Kidney capillary endothelial cell (primary cell): Measurements from ENCODE around the gene CCDC33.

ENCODE experiments used
- DNase-seq: peaks from one replicate; pipeline ENCODE4 v3.0.0-alpha.2; 2018; ENCODE audit warnings: low spot score

The CCDC33 gene

GRCh38 chr15:74314795-74315438 lies 78.8 kb downstream of the CCDC33 start:
- DNase-seq, result no peak

GRCh38 chr15:74315626-74316025 lies 79.5 kb downstream of the CCDC33 start:
- DNase-seq, result no peak

DNA sequence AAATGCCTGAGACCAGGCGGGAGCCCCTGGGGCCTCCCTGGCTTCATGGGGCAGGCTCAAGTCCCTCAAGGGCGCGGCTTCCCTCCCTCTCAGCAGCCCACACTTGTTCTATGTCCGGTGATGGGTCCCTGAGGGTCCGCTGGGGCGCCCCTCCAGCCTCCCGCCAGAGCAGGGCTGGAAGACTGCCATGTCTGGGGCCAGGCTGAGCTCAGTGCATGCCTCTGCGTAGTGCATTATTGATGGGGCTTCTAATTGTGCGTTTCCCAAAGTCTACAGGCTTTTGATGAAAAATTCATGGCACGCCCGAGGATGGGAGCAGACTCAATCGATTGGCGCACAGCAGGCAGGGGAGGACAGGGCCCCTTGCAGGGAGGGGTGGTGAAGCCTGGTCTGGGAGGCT lies 80.0 kb downstream of the CCDC33 start:
- no peak for DNase-seq

GRCh38 chr15:74317820-74318375 lies 81.8 kb downstream of the CCDC33 start:
- DNase-seq, result peak; percentile 72

DNA sequence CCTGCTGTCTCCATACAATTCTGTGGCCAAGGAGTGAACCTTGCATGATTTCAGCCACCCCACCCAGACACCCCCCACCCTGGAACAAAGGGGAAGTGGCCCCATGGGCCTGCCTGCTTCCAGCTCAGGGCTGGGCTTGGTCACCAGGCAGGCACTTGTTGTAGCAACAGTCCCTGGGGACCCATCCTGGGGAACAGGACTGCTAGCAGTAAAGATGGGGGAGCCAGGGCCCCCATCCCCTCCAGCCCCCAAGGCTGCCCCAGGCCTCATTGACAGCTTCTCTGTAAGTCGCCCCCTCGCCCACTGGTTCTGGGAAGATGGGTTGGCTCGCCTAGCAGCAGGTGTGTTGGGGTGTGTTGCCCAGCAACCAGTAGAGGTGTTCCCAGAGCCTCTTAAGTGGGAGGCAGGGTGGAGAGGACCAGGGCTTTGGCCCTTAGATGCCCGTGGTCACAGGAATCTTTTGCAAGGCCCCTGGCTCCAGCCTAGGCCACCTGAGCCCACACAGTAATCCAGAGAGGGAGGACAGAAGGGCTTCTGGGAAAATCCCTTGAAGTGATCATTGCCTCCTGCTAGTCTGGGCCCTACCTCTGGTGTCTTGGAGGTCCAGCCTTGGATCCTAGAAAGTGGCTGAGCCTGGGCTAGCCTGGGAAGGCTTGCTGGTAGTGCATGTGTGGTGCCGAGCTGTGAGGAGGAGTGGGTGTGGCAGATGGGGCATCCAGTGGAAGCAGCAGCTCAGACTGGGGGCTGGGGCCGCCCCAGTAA lies 82.4 kb downstream of the CCDC33 start:
- DNase-seq, result no peak

GRCh38 chr15:74319138-74319460 lies 83.0 kb downstream of the CCDC33 start:
- no peak for DNase-seq

DNA sequence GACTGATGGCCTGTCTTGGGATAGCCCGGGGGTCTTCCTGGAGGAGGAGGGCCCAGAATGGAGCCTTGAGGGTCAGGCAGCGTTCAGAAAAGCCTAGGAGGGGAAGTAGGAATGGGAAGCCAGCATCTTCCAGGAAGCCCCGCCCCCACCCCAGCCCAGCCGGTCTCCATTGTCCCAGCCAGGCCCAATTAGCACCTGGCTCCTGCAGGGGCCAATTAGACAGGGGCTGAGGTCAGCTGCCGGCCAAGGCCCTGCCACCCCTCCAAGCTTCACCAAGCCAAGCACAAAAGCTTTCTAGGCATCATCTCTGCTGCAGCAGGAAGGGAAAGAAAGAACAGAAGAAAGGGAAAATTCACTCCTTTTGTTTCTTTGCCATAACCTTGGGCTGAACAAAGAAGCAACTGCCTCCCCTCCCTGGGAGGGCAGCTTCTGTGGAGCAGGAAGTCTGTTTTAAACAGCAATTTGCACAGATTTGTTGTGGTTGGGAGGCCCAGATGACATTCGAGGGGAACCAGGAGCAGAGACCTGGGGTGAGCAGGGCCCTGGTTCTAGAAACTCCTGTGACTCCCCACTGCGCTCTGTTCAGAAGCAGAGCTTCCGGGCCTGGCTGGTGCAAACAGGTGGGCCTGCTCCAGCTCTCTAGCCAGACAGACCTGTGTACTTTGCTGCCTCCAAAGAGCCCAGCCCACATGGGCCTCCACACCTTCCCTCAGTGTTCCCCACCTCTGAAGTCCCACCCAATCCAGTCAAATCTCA lies 83.6 kb downstream of the CCDC33 start:
- no peak for DNase-seq

- DNase-seq, result no peak
Observed at GRCh38 chr15:74320352-74321247, 84.5 kb downstream of the CCDC33 start.

GRCh38 chr15:74322558-74323180 lies 86.5 kb downstream of the CCDC33 start:
- DNase-seq, result peak; percentile 57

GRCh38 chr15:74324714-74325113 lies 88.6 kb downstream of the CCDC33 start:
- no peak for DNase-seq

- DNase-seq, result no peak
Observed at GRCh38 chr15:74326746-74327145, 90.6 kb downstream of the CCDC33 start.

GRCh38 chr15:74327756-74328155 lies 91.6 kb downstream of the CCDC33 start:
- no peak for DNase-seq

GRCh38 chr15:74328331-74329056 lies 92.4 kb downstream of the CCDC33 start:
- no peak for DNase-seq

GRCh38 chr15:74330861-74331408 lies 94.8 kb downstream of the CCDC33 start:
- DNase-seq, result no peak

- no peak for DNase-seq
Observed at GRCh38 chr15:74332011-74332410, 95.9 kb downstream of the CCDC33 start.

DNA sequence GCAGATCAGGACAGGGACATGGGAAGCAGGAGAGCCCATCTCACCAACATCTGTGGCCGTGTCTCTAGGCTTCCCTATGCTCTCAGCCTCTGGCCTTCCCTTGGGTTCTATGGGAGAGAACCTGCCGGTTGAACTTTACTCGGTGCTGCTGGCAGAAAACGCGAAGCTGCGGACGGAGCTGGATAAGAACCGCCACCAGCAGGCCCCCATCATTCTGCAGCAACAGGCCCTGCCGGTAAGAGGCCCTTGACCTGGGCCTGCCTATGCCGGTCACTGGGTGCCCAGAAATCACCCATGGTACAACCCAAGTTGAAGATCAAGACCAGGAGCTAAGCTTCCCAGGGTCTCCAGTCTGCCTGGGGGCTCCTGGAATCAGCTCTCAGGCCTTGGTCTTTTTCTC lies 96.5 kb downstream of the CCDC33 start:
- DNase-seq, result no peak

- DNase-seq, result no peak
Observed at GRCh38 chr15:74333093-74333492, 97.0 kb downstream of the CCDC33 start.

DNA sequence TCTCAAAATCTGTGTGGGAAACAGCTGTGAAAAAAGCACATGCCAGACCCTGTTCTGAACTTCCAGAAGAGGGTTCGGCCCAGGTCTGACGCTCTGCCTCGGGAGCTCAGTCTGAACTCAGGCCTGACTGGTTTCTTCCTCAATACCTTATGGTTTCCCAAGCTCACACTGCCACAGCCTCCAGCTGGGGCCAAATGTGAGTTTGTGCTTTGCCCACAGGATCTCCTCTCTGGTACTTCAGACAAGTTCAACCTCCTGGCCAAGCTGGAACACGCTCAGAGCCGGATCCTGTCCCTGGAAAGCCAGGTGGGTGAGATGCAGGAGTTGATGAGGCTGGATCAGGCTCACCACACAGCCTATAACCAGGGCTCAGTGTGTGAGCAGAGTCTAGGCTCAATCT lies 97.5 kb downstream of the CCDC33 start:
- no peak for DNase-seq

DNA sequence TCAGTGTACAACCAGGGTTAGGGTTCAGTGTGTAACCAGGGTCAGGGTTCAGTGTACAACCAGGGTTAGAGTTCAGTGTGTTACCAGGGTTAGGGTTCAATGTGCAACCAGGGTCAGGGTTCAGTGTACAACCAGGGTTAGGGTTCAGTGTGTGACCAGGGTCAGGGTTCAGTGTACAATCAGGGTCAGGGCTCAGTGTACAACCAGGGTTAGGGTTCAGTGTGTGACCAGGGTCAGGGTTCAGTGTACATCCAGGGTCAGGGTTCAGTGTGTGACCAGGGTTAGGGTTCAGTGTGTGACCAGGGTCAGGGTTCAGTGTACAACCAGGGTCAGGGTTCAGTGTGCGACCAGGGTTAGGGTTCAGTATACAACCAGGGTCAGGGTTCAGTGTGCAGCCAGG lies 98.0 kb downstream of the CCDC33 start:
- DNase-seq, result no peak

DNA sequence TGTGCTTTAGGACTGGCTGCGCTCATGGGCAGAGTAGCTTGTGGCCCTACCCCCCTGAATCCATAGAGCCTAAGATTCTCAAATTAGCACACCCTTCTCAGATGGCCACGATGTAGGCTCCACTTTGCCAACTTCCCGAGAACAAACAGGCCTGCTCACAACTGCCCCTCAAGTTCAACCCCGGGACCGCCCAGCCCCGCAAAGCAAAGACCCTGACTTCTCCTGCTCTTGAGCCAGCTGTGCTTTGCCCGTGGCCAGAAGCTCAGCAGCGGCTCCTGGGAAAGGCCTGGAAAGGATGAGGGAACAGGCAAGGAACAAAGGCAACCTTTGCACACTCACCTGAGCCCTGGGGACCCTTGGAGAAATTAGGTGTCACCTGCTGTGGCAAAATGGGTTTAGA lies 99.3 kb downstream of the CCDC33 start:
- DNase-seq, result no peak
